Astrocyte (in vitro differentiated cells and primary cell): ENCODE measurements around the gene DCUN1D5.

ENCODE experiments used
- CTCF ChIP-seq: IDR thresholded peaks from 2 replicates; pipeline ENCODE4 v1.5.1; 2011; ENCODE audit warnings: low read depth, mild to moderate bottlenecking, inconsistent platforms, low read length, moderate library complexity; ENCODE audit not compliant: insufficient read depth
- EZH2 ChIP-seq: IDR thresholded peaks from 2 replicates; pipeline ENCODE4 v1.6.1; 2012; ENCODE audit warnings: mild to moderate bottlenecking, low read length, inconsistent platforms; ENCODE audit not compliant: insufficient read depth

GRCh38 chr11:103051981-103052380 is 40.0 kb downstream of the DCUN1D5 start:
- no peak for TF ChIP-seq CTCF
- TF ChIP-seq EZH2, result no peak
